ENCODE data around the gene GOLT1A. TPM values are rescaled to one million over a fixed set of nuclear protein-coding genes. Genes with fewer than 3 reads are reported as not detected.

Gene GOLT1A
- total RNA-seq, 6 donors from 2014 or later: 7.5 to 18.5 (median 10.1) TPM; not detected in 1

- DNase-seq: no peak
- ATAC-seq (ENCODE audit: low FRiP score in 2 of 2): no peak
- Histone ChIP-seq H3K4me3 (no peak overlapping the region), H3K36me3 (peaks cover 0 to 5% (median 0%) of the 10 kb centered on the region in 4 donors), H3K27ac (no peak overlapping the region), H3K27me3 (no peaks in the 10 kb centered on the region), H3K4me1 (no peaks in the 10 kb centered on the region), H3K9me3 (no peaks in the 10 kb centered on the region)
- TF ChIP-seq CTCF (IDR thresholded peaks at IDR 0.05) (no peak), POLR2AphosphoS5 (IDR thresholded peaks at IDR 0.05) (no peak), POLR2A (IDR thresholded peaks at IDR 0.05) (no peak), EP300 (IDR thresholded peaks at IDR 0.05) (no peak)
- WGBS, 2 donors: 85 to 88% methylated on average over 11 to 14 of the region's 14 CpGs
Measured at GRCh38 chr1:204230211-204230610, 16.4 kb upstream of the GOLT1A start.

- TF ChIP-seq CTCF (IDR thresholded peaks at IDR 0.05) (no peak), POLR2A (IDR thresholded peaks at IDR 0.05) (no peak), EP300 (IDR thresholded peaks at IDR 0.05) (no peak), POLR2AphosphoS5 (IDR thresholded peaks at IDR 0.05) (no peak)
- WGBS, 2 donors: 94 to 97% methylated on average over 13 of the region's 13 CpGs
- DNase-seq (no peak), ATAC-seq (ENCODE audit: low FRiP score in 2 of 2) (no peak)
- H3K4me1 ChIP-seq: no peaks in the 10 kb centered on the region
- peaks cover 0 to 5% (median 0%) of the 10 kb centered on the region in 4 donors for H3K36me3 ChIP-seq
- no peak overlapping the region for H3K4me3 ChIP-seq
- no peak overlapping the region for H3K27ac ChIP-seq
- no peaks in the 10 kb centered on the region for H3K9me3 ChIP-seq
- no peaks in the 10 kb centered on the region for H3K27me3 ChIP-seq
Measured at GRCh38 chr1:204228896-204229295, 15.1 kb upstream of the GOLT1A start.

DNA sequence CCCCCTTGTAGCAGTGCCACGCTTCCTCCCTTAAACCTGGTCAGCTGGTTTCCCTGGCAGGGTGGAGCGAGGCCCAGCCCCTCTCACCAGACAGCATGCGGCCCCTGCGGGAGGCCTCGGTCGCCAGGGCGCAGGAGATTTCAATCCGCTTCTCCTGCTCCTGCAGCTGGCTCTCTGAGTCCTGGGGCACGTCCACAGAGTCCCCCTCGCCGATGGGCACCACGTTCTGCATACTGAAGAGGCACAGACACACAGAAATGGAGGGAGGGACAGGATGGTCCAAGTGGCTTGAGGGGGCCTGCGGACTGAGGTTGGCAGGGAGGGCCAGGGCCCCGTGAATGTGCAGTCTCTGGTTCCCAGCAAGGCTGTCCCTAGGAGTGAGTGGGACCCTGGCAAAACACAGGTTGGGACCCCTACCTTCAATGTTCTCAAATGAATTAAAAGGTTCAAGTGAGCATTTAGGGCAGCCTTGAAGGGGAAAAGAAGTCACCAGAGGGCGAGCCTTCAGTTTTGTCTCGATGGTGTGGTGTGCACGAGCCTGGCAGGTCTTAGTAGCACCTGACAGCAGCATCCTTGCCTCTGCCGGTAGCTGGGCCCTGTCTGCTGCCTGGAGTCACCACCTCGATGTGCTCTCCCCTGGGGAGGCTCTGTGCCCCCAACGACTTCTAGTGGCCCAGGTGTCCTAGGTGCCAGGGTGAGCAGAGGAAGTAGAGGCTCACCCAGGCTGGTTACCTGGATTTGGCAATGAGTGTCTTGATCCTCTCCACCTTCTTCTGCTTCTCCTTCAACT is 14.4 kb upstream of the GOLT1A start:
- no peaks in the 10 kb centered on the region for H3K27me3 ChIP-seq
- H3K27ac ChIP-seq: no peak overlapping the region
- ATAC-seq (ENCODE audit: low FRiP score in 2 of 2): no peak

GRCh38 chr1:204227351-204227750 is 13.6 kb upstream of the GOLT1A start:
- TF ChIP-seq POLR2AphosphoS5 (IDR thresholded peaks at IDR 0.05) (no peak), CTCF (IDR thresholded peaks at IDR 0.05) (no peak), EP300 (IDR thresholded peaks at IDR 0.05) (no peak), POLR2A (IDR thresholded peaks at IDR 0.05) (no peak)
- Histone ChIP-seq H3K27me3 (no peaks in the 10 kb centered on the region), H3K27ac (no peak overlapping the region), H3K36me3 (peaks cover 0 to 5% (median 0%) of the 10 kb centered on the region in 4 donors), H3K9me3 (no peaks in the 10 kb centered on the region), H3K4me1 (no peaks in the 10 kb centered on the region), H3K4me3 (no peak overlapping the region)
- no peak for ATAC-seq (ENCODE audit: low FRiP score in 2 of 2)
- no peak for DNase-seq
- WGBS, 2 donors: 94 to 95% methylated on average over 2 of the region's 2 CpGs

More for the DNA sequence above, 14.4 kb upstream of the GOLT1A start:
- Histone ChIP-seq H3K4me3 (no peak overlapping the region), H3K9me3 (no peaks in the 10 kb centered on the region), H3K36me3 (peaks cover 0 to 5% (median 0%) of the 10 kb centered on the region in 4 donors), H3K4me1 (no peaks in the 10 kb centered on the region)
- 79 to 83% methylated on average over 18 to 19 of the region's 20 CpGs for WGBS, 2 donors
- TF ChIP-seq CTCF (IDR thresholded peaks at IDR 0.05): no peak
- TF ChIP-seq EP300 (IDR thresholded peaks at IDR 0.05): no peak
- TF ChIP-seq POLR2A (IDR thresholded peaks at IDR 0.05): no peak
- TF ChIP-seq POLR2AphosphoS5 (IDR thresholded peaks at IDR 0.05): no peak
- DNase-seq: no peak
